Stimulated activated CD4-positive, alpha-beta T cell treated with anti-CD3 and anti-CD28 coated beads, Interleukin-4, amount 100 ng/mL, for 24 hours (primary cell): ENCODE results near the gene SNAP29.
"Not testable (repeated sequence)": the region's sequence is repeated elsewhere in the genome, so short reads cannot be mapped to it uniquely, and the experiment has no call there.

Experiments used
- DNase-seq: peaks from one replicate; pipeline ENCODE4 v3.0.0-alpha.2; 2020

Gene SNAP29

DNA sequence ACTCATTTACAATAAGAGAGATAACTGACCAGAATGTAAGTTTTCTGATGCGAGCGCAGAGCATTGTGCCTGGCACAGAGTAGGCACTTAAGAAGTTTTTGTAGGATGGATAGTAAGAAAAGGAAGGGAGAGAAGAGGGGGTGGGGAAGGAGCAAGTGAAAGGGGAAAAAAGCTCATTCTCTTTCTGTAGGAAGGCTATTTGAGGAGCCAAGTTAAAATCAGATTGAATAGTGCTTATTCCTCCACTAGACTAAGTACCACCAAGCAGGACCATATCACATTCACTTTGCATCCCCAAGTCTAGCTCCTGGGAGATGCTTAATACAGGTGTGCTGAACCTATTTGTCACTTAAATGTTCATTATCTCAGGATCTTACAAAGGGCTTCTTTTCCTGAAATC lies 44.3 kb downstream of the SNAP29 start:
- DNase-seq: no peak

DNA sequence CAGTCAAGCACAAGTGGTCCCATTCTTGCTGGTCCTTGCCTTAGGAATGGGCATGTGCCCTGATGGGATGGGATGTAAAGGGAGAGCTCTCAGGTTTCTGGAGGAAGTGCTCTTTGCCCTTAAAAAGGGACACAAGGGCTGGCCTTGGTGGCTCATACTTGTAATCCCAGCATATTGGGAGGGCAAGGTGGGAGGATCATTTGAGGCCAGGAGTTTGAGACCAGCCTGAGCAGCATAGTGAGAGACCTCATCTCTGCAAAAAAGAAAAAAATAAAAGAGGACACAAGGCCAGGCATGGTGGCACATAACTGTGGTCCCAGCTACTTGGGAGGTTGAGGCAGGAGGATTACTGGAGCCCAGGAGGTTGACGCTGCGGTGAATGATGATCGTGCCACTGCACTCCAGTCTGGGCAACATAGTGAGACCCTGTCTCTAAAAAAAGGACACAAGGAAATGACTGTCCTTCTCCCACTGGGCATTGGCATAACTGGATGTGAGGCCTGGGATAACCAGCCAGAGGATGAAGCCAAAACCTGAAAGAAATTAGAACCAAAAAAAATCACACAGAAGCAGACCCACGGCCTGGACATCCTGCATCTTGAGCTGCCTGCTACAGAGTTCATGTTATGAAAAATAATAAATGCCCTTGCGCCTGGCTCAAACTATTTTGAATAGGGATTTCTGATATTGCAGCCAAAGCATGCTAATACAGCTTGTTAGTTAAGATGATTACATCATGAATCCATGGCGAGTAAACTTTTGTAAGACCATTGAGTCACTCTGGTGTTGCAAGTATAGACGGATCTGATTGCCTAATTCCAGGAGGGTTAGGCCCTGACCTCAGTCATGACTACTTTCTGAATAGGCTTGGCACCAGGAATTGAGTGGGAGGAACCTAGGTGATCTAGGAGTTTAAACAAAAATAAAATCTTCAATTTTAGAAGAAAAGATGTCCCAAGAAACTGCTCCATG lies 45.5 kb downstream of the SNAP29 start:
- DNase-seq: no peak

DNA sequence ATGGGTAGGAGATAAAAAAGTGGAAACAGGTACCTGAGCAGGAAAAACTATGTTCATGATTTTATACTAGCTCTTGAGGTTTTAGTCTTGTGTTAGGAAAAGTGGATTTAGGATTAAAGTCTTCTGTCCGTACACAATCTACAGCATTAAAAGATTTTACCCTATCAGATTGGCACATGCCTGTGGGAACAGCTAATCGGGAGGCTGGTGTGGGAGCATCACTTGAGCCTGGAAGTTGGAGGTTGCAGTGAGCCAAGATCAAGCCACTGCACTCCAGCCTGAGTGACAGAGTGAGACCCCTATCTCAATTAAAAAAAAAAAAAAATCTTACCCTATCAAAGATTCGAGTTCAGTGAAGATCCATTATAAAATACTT lies 46.2 kb downstream of the SNAP29 start:
- no peak for DNase-seq

DNA sequence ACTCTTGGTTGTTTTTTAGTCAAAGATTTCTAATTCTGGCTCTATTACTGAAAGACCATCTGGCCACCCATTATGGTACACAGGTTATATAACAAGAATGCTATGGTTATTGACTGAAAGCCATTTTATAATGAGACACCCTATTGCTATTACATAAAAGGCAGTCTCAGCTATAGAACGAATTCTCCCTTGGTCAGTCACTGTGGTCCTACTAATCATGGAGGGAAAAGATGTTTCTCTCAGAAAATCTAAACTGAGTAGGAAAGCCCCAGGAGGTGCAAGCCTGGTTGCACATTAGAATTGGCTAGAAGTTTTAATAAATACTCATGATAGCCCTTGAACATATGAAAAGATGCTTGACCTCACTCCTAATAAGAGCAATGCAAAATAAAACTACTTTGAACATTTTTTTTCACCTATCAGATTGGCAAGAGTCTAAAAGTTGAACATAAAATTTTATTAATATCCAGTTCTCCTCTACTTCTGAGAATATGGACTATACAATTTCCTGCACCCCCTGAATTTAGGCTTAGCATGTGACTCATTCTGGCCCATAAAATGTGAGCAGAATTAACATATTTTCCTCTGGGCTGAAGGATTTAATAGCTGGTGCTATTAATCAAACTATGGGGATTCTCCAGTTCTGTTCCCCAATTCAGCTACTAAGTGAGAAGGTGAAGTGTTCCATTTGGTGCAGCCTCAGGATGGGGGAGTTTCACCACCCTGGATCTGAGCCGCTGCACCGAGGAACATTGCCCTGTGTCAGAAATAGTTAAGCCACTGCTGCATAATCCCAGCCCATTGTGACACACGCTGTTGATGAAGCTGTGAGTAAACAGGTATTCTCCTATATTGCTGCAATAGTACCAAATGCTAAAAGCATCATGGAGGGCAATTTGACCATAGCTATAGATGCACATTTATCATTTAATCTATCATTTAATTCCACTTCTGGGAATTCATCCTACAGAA lies 46.9 kb downstream of the SNAP29 start:
- DNase-seq: no peak

DNA sequence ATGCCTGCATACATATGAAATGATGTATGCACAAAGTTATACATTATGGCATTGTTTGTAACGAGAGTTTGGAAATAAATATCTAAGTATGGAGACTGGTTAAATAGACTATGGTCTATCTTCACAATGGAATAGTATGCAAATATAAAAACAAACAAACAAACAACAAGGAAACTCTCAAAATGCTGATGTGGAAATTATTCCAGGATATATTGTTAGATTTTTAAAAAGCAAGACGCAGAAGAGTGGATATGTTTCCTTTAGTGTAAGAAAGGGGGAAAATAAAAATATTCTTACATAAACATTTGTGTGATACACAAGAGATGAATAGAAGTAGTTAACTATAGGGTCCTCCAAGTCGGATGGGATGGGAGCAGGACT lies 47.6 kb downstream of the SNAP29 start:
- no peak for DNase-seq

DNA sequence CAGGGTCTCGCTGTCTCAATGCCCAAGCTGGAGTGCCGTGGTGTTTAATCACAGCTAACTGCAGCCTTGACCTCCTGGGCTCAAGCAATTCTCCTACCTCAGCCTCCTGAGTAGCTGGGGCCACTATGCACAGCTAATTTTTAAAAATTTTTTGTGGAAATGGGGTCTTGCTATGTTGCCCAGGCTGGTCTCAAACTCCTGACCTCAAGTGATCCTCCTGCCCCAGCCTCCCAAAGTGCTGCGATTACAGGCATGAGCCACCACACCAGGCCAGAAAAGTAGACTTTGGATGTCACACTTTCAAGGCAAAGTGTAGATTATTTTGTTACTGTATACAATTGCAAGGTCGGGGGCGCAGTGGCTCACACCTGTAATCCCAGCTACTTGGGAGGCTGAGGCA lies 49.9 kb downstream of the SNAP29 start:
- not testable (repeated sequence) for DNase-seq

DNA sequence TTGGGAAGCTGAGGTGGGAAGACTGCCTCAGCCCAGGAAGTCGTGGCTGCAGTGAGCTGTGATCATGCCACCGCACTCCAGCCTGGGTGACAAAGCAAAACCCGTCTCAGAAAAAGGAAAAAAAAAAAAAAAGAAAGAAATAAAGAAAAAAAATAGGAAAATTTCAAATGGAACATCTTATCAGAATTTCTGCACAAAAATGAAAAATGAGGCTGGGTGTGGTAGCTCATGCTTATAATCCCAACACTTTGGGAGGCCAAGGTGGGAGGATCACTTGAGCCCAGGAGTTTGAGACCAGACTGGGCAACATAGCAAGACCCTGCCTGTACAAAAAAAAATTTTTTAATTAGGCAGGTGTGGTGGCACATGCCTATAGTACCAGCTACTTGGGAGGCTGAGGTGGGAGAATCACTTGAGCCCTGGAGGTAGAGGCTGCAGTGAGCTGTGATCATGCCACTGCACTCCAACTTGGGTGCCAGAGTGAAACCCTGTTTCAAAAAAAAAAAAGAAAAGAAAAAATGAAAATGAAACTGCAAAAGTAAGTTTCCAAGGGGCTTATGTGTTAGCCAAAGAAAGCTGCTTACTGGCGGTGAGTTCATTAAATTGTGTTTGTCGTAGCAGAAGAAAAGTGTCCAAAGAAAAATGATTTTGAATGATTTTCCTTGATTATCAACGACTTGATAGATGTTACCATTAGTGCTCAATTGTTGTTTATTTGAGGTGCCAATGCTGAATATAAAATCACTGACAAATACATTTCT lies 50.9 kb downstream of the SNAP29 start:
- DNase-seq: no peak

DNA sequence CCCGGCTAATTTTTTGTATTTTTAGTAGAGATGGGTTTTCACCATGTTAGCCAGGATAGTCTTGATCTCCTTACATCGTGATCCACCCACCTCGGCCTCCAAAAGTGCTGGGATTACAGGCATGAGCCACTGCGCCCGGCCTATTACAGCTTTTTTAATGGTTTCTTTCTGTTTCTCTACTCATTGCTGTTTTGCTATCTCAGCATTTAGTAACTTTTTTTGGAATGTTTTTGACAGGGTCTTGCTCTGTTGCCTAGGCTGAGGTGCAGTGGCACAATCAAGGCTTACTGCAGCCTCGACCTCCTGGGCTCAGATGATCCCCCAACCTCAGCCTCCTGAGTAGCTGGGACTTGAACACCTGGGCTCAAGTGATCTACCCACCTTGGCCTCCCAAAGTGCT lies 53.7 kb downstream of the SNAP29 start:
- DNase-seq: no peak

DNA sequence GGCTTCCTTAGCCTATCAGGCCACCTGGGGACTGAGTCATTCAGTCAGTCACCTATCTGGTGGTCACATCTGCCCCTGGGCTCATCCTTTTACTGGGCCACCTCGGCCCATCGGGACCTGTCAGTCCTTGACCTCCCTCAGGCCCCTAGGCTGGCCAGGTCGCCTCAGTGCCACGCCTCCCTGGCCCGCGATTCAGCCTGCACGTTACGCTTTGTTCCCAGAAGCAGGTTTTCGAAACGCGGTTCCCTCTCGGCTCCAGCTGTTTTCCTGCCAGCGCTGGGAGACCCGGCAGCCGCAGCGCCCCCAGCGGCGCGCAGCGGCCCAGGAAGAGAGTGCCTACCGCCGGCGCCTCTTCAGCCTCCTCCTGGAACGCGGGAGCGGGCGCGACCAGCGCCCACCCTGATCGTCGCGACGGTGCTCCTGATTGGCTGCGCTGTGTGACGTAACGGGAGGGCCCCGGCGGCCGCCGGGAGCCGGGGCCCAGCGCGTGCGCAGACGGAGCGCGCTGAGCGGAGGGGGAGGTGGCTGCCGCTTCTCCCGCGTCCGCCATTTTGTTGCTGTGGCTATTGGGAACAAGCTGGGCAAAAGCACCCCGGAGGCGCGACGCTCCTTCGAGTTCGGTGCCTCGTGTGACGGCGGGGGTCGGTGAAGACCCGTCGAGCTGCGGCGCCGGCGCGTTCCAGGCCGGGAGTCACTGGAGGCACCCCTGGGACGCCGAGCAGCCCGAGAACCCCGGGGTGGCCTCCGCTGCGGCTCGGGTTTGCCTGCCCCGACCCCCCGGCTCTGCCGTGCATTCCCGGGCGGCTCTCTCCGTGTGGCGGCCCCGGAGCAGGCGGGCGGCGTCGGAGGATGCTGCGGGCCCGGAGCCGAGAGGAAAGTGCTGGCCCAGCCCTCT lies 58.4 kb downstream of the SNAP29 start, which contains the start of gene CRKL:
TSS of gene CRKL (plus strand) at position 492 of the 895 bp plus-strand sequence. CDS start 528 bp downstream, outside the sequence.
- DNase-seq: peak; percentile 96

DNA sequence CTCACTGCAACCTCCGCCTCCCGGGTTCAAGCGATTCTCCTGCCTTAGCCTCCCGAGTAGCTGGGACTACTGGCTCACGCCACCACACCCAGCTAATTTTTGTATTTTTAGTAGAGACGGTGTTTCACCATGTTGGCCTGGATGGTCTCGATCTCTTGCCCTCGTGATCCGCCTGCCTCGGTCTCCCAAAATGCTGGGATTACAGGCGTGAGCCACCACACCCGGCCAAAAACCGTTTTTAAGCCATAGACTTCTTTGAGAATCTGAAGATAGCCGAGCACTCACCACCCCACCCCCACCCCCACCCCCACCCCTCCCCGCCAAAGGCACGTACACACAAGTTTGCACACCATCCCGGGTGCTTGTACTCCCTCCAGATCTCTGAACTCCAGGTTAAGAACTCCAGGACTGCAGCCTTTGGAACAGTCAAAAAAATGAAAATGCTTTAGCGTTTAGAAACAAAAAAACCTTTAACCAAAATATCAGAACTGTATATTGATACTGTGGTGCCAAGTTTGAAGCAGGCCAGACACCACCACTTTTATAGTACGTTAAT lies 59.9 kb downstream of the SNAP29 start:
- DNase-seq: no peak

DNA sequence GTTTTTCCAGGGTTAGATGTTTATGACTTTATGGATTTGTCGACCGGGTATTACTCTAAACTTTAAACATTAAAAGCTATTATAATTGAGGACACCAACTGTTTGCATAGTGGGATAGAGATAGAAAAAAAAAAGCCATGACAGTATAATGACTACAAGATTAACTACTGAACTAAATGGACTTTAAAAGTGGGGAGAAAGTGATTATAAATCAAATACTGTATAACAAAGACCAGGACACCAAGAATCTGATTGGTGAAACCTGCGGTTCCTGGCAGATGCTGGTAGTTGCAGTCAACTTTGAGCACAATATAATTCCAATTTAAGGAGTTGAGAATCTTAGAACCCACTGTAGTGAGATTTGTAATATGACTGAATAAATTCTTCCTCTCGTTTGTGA lies 60.9 kb downstream of the SNAP29 start:
- DNase-seq: no peak

DNA sequence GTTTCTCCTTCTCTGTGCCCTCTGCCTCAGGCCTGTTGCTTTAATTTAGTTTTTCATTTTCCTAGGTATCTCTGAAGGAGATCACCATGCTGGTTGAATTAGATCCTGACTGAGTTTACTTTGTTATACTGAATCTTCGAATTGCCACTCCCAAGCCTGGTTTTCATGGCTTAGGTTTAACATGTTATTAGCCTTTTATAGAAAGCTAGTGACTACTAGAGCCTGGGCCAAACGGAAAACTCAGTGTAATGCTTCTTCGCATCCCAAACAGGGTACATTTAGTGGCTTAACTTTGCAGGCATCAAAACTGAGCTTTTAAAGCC lies 62.0 kb downstream of the SNAP29 start:
- DNase-seq: no peak

DNA sequence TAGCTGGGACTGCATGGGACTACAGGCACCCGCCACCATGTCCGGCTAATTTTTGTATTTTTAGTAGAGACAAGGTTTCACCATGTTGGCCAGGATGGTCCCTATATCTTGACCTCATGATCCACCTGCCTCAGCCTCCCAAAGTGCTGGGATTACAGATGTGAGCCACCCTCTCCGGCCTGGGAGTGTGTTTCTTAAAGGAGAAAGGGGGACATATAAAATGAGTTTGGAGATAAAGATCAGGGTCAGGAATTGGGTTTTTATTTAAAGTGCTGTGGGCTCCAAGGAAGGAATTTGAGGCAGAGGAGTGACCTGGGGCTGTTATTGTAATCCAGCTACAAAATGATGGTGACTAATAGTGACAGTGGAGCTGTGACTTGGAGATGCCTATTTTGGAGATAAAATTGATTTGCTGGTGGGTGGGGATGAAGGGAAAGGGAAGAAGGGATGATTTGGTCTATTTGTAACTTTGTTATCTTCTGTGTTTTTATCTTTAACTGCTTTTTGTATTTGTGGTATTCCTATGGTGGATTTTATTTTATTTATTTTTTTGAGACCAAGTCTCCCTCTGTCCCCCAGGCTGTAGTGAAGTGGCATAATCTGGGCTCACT lies 63.4 kb downstream of the SNAP29 start:
- DNase-seq: no peak

DNA sequence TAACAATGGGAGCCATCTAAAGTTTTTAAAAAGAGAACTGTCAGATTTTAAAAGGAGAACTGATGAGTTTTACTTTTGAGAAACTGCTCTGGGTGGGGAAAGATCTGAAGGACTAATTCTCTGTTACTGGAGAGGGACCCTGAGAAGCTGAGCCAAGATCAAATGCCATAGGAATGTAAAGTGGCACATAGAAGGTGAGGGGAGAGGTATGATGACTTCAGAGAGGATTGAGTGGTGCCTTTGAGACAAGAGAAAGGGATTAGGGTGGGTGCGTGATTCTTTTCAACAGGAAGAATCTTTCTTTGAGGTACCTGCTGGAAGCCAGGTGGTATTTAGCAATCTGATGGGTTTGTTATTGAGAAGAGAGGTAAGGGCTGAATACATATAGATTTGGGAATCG lies 67.4 kb downstream of the SNAP29 start:
- DNase-seq: no peak

DNA sequence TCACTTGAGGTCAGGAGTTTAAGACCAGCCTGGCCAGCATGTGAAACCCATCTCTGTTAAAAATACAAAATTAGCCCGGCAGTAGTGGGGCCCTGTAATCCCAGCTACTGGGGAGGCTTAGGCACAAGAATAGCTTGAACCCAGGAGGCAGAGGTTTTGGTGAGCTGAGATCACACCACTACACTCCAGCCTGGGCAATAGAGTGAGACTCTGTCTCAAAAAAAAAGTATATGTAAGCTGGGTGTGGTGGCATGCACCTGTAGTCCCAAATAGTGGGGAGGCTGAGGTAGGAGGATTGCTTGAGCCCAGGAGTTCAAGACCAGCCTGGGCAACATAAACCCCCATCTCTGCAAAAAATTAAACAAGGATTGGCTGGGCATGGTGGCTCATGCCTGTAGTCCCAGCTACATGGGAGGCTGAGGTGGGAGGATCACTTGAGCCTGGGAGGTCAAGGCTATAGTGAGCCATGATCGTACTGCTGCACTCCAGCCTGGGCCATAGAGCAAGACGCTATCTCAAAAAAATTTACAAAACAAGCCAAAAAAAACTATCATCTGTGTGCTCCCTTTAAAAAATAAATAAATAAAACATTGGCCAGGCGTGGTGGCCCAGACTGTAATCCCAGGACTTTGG lies 69.2 kb downstream of the SNAP29 start:
- no peak for DNase-seq

DNA sequence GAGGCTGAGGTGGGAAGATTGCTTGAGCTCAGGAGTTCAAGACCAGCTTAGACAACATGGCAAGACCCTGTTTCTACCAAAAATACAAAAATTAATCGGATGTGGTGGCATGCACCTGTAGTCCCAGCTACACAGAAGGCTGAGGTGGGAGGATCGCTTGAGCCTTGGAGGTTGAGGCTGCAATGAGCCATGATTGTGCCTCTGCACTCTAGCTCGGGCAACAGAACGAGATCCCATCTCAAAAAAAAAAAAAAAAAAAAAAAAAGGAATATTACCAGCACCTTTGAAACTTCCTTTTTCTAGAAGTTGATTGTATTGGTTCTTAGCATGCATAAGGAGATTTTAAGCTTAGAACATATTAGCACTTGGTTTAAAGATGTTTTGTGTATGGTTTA lies 69.8 kb downstream of the SNAP29 start:
- DNase-seq: no peak

DNA sequence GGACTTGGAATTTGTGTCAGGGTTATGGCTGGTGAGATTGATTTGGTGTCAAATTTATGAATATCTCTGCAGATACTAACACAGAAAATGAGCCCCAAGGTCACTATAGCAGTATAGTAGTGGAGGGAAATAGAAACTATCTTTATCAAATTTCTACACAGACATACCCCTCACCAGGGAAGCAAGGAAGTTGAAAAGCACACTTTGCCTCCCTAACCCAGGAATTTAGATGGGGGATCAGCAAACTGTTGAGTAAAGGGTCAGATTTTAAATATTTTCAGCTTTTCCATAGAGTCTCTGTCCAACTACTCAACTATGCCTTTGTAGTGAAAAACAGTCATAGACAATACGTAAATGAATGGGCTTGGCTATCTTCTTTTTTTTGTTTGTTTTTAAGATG lies 71.2 kb downstream of the SNAP29 start:
- no peak for DNase-seq

DNA sequence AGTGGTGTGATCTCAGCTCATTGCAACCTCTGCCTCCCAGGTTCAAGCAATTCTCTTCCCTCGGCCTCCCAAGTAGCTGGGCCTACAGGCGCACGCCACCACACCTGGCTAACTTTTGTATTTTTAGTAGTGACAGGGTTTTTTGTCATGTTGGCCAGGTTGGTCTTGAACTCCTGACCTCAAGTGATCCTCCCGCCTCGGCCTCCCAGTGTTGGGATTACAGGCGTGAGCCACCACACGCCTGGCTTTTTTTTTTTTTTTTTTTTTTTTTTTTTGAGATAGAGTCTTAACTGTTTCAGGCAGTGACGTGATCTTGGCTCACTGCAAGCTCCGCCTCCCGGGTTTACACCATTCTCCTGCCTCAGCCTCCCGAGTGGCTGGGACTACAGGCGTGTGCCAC lies 71.6 kb downstream of the SNAP29 start:
- not testable (repeated sequence) for DNase-seq

DNA sequence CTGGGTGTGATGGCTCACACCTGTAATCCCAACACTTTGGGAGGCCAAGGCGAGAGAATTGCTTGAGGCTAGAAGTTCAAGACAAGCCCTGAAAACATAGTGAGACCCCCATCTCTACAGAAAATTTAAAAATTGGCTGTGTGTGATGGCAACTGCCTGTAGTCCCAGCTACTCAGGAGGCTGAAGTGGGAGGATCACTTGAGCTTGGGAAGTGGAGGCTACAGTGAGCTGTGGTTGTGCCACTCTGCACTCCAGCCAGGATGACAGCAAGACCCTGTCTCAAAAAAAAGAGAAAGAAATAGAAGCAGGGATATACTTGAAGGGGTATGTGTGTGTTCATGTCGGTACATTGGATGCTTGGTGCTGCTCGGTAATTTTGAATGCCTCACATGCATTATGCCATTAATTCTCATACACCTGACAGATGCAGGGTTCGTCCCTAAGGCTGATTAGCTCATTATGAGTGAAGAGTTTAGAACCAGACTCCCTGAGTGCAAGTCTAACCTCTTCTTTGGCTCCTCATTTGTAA lies 72.4 kb downstream of the SNAP29 start:
- DNase-seq: no peak

DNA sequence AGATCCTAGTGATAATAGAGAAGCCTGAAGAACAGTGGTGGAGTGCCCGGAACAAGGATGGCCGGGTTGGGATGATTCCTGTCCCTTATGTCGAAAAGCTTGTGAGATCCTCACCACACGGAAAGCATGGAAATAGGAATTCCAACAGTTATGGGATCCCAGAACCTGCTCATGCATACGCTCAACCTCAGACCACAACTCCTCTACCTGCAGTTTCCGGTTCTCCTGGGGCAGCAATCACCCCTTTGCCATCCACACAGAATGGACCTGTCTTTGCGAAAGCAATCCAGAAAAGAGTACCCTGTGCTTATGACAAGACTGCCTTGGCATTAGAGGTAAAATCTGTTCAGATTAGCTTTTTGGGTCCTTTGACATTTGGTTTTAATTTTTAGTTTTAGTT lies 75.1 kb downstream of the SNAP29 start:
- DNase-seq: no peak
